Measurements from ENCODE around the gene RAB40B. TPM values are rescaled to one million over a fixed set of nuclear protein-coding genes. Genes with fewer than 3 reads are reported as not detected.

Gene RAB40B
- total and polyA plus RNA-seq, 2 of the 4 experiments (the other 2 are of a cell fraction), result 14.9 to 20.0 TPM

GRCh38 chr17:82605939-82606600 is 92.4 kb downstream of the RAB40B start:
- Histone ChIP-seq H3K23ac (ENCODE audit: low read depth, low read length) (no peak overlapping the region), H2BK20ac (ENCODE audit: low read depth, low read length) (no peak overlapping the region), H3K27me3 (ENCODE audit: control insufficient read depth, insufficient read depth, low read length) (no peaks in the 10 kb centered on the region), H3K4me3 (ENCODE audit: insufficient read depth, low read depth, low read length) (no peak overlapping the region), H3K79me1 (ENCODE audit: low read depth in 1 of 2, low read length in 2 of 2) (peaks cover 13 to 57% of the 10 kb centered on the region in 2 experiments), H3K9me3 (ENCODE audit: control insufficient read depth, insufficient read depth, low read length) (no peaks in the 10 kb centered on the region), H3K56ac (ENCODE audit: extremely low read depth, insufficient read depth, low read length) (no peak overlapping the region), H3K4me1 (ENCODE audit: control insufficient read depth, insufficient read depth, low read length) (peaks cover 5% of the 10 kb centered on the region), H3K14ac (replicated peaks; ENCODE audit: low read depth, low read length) (no peak overlapping the region), H2AK5ac (ENCODE audit: low read depth, low read length) (no peak overlapping the region), H4K5ac (ENCODE audit: low read depth, low read length) (no peak overlapping the region), H2AFZ (replicated peaks; ENCODE audit: low read length, poor library complexity) (no peak overlapping the region), H3K9me1 (ENCODE audit: insufficient read depth, low read length) (peaks cover 5% of the 10 kb centered on the region), H2BK15ac (ENCODE audit: low read depth, low read length) (no peak overlapping the region), H3K9ac (ENCODE audit: low read depth, low read length) (no peak overlapping the region), H3K27ac (ENCODE audit: insufficient read depth, low read length) (no peak overlapping the region), H3K18ac (ENCODE audit: low read depth, low read length) (no peak overlapping the region), H3K36me3 (ENCODE audit: control insufficient read depth, insufficient read depth, low read length) (peaks cover 49% of the 10 kb centered on the region), H2BK120ac (ENCODE audit: low read depth, low read length) (no peak overlapping the region), H4K91ac (ENCODE audit: insufficient read depth, low read depth, low read length) (no peak overlapping the region), H2AK9ac (replicated peaks; ENCODE audit: low read depth, low read length, poor library complexity) (peak overlapping the region; percentile 26), H3K4me2 (ENCODE audit: low read depth, low read length) (no peak overlapping the region), H2BK5ac (ENCODE audit: low read depth, low read length, poor library complexity, severe bottlenecking) (no peak overlapping the region), H3K4ac (ENCODE audit: low read depth, low read length) (no peak overlapping the region), H4K20me1 (ENCODE audit: insufficient read depth, low read length) (peaks cover 4% of the 10 kb centered on the region), H4K8ac (ENCODE audit: low read depth in 2 of 2, low read length in 2 of 2) (no peak overlapping the region)
- no peak for ATAC-seq (ENCODE audit: low read depth)
- ChIA-PET CTCF (no interaction called here), POLR2A (ENCODE audit: unreplicated experiment) (no interaction called here)
- TF ChIP-seq NFE2L2 (IDR thresholded peaks at IDR 0.05; ENCODE audit: low read depth, low read length) (no peak), RAD21 (IDR thresholded peaks at IDR 0.05; ENCODE audit: low read length) (no peak), USF2 (IDR thresholded peaks at IDR 0.05; ENCODE audit: low read depth, low read length) (no peak), BHLHE40 (IDR thresholded peaks at IDR 0.05; ENCODE audit: low read depth, low read length) (no peak), RCOR1 (IDR thresholded peaks at IDR 0.05; ENCODE audit: insufficient replicate concordance, low read length) (no peak), ELK1 (IDR thresholded peaks at IDR 0.05; ENCODE audit: borderline replicate concordance, low read depth, low read length) (no peak), SMC3 (IDR thresholded peaks at IDR 0.05; ENCODE audit: low read depth, low read length) (no peak), POLR2A (IDR thresholded peaks at IDR 0.05; ENCODE audit: low read depth, low read length) (no peak), RFX5 (IDR thresholded peaks at IDR 0.05; ENCODE audit: low read depth, low read length) (no peak), CTCF (conservative IDR thresholded peaks at IDR 0.05; ENCODE audit: low read depth, low read length) (no peak), CEBPB (IDR thresholded peaks at IDR 0.05; ENCODE audit: low read depth, low read length) (no peak), MXI1 (IDR thresholded peaks at IDR 0.05; ENCODE audit: borderline replicate concordance, low read depth, low read length) (no peak), MAFK (IDR thresholded peaks at IDR 0.05; ENCODE audit: low read depth, low read length) (no peak), FOS (IDR thresholded peaks at IDR 0.05; ENCODE audit: low read depth, low read length) (no peak), MAZ (IDR thresholded peaks at IDR 0.05; ENCODE audit: borderline replicate concordance, low read depth, low read length) (no peak), CHD1 (IDR thresholded peaks at IDR 0.05; ENCODE audit: low read depth, low read length) (no peak)
- intact Hi-C loops (cut with micrococcal nuclease) (no loop called here), in situ Hi-C loops (cut with MboI; ENCODE audit: low sequenced_read_pairs) (no loop called here), dilution Hi-C loops (cut with HindIII; ENCODE audit: low sequenced_read_pairs, unreplicated experiment) (no loop called here)
- no peak for DNase-seq
- no TSS peak for BruUV-seq (replicated peaks)
- 86% methylated on average over 14 of the region's 16 CpGs; no CpG with 5 or more reads in 1 of the 2 experiments for WGBS, 2 experiments (ENCODE audit: extremely low coverage in 2 of 2, insufficient read length in 1 of 2)
